HG03103 (cell line): Measurements from ENCODE around the gene TMEM131.
"Not testable (repeated sequence)": the region's sequence is repeated elsewhere in the genome, so short reads cannot be mapped to it uniquely, and the experiment has no call there.

Experiments used
- ATAC-seq: cut with Tn5 transposase; IDR thresholded peaks from one replicate; pipeline ENCODE4 v1.9.1; 2021; ENCODE audit warnings: low read depth; ENCODE audit not compliant: unreplicated experiment

The TMEM131 gene, protein sequence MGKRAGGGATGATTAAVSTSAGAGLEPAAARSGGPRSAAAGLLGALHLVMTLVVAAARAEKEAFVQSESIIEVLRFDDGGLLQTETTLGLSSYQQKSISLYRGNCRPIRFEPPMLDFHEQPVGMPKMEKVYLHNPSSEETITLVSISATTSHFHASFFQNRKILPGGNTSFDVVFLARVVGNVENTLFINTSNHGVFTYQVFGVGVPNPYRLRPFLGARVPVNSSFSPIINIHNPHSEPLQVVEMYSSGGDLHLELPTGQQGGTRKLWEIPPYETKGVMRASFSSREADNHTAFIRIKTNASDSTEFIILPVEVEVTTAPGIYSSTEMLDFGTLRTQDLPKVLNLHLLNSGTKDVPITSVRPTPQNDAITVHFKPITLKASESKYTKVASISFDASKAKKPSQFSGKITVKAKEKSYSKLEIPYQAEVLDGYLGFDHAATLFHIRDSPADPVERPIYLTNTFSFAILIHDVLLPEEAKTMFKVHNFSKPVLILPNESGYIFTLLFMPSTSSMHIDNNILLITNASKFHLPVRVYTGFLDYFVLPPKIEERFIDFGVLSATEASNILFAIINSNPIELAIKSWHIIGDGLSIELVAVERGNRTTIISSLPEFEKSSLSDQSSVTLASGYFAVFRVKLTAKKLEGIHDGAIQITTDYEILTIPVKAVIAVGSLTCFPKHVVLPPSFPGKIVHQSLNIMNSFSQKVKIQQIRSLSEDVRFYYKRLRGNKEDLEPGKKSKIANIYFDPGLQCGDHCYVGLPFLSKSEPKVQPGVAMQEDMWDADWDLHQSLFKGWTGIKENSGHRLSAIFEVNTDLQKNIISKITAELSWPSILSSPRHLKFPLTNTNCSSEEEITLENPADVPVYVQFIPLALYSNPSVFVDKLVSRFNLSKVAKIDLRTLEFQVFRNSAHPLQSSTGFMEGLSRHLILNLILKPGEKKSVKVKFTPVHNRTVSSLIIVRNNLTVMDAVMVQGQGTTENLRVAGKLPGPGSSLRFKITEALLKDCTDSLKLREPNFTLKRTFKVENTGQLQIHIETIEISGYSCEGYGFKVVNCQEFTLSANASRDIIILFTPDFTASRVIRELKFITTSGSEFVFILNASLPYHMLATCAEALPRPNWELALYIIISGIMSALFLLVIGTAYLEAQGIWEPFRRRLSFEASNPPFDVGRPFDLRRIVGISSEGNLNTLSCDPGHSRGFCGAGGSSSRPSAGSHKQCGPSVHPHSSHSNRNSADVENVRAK (N-terminal part only)

DNA sequence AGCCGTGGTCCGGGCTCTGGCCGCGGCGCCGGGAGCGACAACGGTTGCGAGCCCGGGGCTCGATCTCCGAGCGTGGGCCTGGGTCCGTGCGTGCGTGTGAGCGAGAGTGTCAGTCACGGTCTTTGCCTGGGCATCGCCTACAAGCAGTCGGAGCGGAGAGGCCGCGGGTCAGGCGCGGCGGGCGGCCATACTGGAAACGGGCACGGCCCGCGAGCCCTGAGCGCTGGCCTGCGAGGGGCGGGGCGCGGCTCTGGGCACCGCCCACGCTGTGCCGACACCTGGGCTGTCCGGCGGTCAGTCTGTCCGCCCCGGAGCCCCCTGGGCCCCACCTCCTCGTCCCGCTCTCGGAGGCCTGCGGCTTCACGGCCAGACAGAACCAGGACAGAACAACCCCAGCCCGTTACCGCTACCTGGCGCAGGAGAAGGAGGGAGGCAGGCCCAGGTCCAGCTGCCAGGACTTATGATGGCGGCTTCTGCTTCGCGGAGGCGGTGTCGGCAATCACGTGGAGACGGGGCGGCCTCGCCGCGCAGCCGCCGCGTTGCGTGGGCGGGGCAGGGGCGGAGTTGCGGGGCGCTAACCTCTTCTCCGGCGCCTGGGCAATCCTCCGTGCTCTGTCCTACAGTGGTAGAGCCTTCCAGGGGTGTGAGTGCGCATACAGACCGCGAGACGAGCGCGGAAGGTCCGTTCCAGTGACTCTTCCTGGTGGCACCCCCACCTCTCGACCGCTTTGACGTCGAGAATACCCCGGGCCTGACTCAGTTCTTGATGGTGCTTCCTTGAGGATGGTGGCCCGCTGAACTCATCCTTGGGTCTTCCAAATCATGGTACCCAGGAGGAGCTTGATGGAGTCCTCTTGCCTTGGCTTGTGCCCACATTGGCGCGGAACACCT is at the start of gene TMEM131:
TMEM131 (minus strand) TSS at position 215 of the 891 bp plus-strand sequence. CDS start 286 bp downstream, outside the sequence.
- peak; percentile 58 for ATAC-seq

DNA sequence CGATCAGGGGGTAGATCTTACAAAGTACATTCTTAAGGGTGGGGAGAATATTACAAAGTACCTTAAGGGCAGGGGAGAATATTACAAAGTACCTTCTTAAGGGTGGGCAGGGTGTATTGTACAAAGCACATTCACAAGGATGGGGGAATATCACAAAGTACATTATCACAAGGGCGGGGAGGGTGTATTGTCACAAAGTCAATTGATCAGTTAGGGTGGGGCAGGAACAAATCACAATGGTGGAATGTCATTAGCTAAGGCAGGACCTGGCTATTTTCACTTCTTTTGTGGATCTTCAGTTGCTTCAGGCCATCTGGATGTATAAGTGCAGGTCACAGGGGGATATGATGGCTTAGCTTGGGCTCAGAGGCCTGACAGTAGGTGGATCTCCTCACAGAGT is 49.0 kb upstream of the TMEM131 start:
- ATAC-seq, result not testable (repeated sequence)

DNA sequence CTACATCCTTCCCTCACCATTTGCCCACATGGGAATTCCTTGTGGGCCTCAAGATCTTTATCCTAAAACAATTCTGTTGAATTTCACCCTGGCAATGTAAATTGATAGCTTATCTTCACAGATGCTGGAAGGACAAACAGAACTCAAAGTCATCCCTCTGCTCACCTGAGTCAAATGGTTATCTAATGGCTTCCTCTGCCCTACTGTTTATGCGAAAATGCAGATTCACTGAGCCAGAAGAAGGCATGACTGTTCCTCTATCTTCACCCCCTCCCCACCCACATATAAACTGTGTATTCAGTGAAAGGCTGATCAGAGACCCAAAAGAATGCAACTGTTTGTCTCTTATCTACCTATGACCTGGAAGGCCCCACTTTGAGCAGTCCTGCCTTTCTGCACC is 47.4 kb upstream of the TMEM131 start:
- no peak for ATAC-seq

DNA sequence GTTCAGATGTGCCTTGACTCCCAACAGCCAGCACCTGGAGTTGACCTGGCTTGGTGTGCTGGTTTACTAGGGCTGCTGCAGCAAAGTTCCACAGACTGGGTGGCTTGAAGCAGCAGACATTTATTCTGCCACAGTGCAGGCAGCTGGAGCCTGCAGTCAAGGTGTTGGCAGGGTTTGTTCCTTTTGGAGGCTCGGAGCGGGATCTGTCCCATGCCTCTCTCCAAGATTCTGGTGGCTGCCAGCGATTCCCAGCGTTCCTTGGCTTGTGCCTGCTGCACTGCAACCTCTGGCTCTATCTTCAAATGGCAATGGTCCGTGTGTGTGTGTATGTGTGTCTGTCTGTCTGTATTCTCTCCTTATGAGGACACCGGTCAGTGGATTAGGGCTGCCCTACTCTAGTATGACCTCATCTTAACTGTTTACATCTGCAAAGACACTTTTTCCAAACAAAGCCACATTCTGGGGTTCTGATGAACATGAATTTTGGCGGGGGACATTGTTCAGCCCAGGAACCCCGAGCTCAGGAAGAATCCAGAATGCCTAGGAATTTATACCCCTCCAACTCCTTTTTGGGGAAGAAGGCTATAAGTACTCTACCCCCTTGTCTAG is 44.7 kb upstream of the TMEM131 start:
- ATAC-seq, result no peak

DNA sequence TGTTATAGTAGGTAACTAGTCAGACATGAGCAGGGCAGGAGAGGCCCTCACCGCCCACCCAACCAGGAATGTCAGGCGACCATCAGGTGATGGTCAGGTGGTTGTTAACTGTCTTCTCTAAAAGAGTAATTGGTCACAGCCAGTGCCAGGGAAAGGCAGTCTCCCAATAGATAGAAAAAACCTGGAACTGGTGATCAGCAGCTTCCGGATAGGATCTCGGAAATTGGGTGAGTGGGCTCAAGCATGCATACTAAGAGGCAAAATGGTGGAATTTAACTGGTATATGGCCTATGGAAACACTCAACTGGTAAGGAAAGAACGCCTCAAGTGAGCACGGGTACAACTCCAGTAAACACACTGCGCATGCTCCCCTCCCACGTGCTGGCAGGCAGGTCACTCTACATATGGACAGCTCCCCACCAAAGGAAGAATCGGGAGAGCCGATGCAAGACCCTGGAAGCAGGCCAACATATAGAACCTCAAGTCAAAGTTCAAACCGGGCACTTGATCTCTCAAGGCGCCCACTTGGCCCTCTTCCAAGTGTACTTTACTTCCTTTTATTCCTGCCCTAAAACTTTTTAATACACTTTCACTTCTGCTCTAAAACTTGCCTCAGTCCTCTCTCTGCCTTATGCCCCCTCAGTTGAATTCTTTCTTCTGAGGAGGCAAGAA is 43.5 kb upstream of the TMEM131 start:
- ATAC-seq, result no peak

DNA sequence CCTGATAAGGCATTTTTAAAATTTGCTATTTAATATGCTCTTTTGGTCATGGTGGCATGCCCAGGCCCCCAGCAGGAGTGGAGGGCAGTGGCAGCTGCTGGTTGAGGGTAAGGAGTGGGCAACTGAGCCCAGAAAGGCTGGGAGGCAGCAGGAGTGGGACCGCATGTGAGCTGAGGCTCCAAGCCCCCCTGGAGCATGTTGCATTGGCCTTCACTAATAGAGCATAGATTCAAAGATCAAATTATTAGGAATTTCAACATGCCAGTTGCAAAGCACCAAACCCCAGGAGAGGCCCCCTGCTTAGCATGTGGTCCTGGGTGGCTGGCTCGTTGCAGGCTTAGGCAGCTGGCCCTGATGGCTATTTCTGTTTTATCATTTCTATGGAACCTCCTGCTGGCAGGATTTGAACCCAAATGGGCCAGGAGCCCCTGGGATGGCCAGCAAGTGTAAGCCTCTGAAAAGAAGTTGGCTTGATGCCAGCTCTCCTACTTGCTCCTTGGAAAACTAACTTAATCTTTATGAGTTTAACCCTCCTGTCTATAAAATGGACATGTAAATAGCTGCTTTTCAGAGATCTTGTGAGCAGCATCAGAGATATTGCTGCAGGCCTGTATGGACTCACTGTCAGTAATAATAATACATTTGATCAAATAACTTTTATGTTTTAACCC is 42.1 kb upstream of the TMEM131 start:
- no peak for ATAC-seq

DNA sequence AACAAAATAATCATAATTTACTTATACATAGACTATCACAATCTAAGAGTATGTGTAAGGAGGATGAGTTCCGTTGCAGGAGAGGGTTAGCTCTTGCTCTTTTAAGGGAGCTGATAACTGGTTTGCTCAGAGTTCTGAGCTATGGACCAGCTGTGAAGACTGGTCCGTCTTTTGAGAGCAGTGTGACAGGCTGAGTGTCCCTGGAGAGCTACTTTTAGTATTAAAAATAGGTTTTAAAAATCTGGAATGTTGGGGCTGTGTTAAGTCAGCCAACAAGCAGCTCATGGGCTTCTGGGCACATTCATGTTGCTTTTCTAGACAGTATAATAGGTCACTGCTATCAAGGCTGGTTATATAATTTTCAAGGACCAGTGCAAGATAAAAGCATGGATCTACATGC is 41.5 kb upstream of the TMEM131 start:
- ATAC-seq, result no peak

DNA sequence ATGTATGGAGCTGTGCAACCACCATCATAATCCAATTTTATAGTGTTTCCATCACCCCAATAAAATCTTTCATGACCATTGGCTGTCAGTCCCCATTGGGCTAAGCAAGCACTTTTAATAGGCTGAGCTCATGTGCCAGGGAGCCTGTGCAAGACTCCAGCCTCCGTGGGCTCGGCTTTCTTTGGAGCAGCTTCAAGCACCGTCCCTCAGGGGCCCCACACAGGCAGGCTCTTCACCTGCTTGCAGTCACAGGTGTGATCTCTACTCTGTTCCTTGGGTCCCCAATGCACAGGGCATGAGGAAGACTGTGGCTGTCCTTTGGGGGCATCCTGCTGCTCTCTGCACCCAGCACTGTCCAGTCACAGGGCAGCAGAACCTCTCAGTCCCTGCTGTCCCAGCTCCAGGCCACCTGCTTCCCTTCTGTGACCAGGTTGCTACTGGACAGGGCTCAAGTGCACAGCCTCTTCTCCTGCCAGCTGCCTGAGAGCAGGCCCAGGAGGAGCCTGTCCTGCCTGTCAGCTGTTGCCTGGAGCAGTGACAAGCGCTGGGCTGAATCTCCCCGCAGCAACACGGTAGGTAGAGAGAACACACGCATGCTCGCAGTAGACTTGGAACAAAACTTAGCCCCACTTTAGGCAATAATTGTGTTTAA is 40.7 kb upstream of the TMEM131 start:
- no peak for ATAC-seq

DNA sequence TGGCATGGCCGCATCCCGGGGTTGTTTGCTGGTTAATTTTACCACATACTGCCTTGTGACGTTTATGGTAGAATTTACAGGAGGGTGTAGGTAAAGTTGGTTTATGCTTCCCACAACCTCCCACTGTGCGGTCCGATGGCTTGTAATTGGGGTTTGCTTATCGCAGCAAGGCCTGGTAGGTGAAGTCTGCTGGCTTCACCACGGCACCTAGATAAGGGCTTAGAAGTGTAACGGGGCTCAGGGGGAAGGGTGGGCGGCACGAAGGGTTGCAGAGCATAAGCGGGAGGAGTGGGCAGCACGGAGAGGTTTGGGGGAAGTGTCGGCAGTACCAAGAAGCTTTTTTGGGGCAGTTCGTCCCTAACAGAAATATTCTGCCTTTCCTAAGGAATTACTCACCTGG is 39.0 kb upstream of the TMEM131 start:
- no peak for ATAC-seq

DNA sequence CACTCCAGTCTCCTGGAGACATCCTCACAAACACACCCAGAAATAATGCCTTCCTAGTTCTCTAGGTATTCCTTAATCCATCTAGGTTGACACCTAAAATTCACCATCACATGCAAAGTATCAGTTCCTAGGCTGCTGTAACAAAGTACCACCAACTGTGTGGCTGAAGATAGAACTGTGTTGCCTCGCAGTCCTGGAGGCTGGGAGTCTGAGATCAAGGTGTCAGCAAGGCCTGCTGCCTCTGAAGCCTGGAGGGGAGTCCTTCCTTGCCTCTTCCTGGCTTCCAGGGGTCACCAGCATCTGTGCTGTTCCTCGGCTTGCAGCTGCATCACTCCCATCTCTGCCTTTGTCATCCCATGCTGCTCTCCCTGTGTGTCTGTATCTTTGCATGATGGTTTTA is 36.3 kb upstream of the TMEM131 start:
- no peak for ATAC-seq

DNA sequence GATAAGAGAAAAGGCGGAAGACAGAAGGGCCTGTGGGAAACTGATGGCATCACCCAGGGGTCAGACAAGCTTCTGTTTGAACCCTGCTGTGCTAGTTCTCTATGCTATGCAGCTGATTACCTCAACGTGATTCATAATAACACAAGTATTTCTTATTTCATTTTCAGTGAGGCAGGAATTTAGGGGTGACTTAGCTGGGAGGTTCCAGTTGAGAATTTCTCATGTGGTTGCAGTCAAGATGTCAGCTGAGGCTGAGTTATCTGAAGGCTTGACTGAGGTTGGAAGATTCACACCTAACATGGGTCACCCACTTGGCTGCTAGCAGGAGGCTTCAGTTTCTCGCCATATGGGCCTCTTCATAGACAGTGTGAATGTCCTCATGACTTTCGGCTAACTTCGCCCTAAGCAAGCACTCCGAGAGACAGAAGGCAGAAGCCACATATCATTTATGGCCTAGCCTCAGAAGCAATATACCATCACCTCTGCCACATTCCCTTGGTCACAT is 34.0 kb upstream of the TMEM131 start:
- no peak for ATAC-seq

DNA sequence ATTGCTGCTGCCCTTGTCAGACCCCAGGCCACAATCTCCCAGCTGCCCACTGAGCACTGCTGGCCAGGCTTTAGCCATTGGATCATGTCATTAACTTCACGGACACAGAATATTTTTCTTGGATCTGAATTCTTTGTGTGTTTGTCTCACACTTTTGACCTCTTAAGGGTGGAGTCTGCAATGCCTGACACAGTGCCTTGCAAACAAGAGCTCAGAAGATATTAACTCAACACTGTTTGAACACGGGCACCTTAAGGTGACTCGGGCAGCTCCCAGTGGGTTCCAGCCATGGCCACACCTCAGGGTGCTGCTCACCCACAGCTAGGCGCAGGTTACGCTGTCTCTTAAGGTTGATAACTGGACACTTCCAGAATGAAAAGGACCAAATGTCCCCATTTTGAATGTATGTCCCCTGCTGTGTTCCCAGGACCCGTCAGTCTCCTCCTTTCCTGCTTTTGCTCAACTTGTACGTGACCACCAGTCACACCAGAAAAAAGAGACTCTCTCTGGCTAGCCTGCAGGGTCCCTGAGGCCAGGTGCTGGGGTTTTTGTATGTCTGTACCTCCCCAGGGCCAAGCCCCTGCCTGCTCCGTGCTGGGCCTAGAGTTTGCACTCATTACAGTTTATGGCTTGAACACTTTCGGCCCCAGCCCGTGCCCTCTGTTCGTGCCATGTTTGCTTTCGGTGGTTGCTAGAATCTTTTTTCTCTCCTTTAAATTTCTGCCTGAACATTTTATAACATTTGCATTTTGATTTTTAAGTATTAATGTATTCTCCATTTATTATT is 33.4 kb upstream of the TMEM131 start:
- no peak for ATAC-seq

DNA sequence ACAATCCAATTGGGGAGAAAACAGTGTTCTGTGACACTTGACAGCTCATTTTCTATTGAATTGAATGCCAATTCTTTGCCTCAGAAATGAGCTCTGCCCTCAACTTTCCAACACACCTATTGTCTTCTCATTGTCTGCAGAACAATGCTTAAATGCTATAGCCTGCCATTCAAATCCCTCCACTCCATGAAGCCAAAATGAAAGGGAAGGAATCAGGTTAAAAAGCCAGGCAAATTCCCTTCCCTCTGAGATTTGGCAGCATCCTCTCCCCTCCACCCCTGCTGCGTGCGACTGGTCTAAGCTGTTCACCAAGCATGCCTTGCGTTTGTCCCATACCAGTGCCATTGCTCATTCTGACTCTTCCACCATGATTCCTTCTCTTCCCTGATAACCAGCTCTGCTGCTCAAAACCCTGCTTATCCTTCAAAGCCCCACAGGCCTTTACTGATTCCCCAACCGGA is 32.4 kb upstream of the TMEM131 start:
- no peak for ATAC-seq

DNA sequence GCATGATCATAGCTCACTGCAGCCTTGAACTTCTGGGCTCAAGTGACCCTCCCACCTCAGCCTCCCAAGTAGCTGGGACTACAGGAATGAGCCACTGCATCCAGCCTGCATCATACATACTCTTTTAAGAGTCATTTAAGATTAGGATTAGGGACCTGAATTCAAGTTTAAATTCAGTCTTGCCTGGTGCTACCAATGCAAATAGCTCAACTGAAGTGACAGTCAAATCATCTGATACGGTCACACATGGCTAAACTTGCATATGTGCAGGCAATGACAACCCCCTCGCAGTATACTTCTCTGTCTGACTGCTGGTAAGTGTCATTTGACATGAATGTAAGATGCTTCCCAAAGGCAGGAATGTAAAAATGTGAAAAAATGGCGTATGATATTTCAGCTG is 31.8 kb upstream of the TMEM131 start:
- peak; percentile 38 for ATAC-seq

DNA sequence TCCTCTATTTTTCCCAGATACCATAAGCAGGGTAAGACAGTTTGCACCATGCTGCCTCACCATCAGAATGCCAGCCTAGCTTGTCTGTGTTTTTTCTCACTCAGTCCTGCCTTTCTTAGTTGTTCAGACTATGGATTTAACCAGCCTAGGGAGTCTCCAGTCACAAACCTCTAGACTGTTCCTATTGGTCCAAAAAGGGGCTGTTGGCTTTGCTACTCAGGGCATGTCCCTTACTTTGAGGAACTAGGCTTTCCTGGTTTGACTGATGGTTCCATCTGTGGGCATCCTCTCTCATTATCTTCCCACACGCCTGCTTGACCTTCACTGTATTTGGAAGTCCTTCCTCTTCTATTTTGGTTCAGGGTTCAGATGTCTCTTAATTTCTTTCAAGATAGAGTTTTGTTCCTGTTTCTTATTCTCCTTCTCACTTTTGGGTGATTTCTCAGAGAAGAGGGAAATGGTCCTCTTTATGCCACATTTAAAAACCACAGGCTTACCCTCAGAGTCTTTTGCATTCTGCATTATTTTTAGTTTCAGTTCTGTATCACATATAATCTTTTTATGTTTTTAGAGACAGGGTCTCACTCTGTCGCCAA is 31.3 kb upstream of the TMEM131 start:
- ATAC-seq, result peak; percentile 59

DNA sequence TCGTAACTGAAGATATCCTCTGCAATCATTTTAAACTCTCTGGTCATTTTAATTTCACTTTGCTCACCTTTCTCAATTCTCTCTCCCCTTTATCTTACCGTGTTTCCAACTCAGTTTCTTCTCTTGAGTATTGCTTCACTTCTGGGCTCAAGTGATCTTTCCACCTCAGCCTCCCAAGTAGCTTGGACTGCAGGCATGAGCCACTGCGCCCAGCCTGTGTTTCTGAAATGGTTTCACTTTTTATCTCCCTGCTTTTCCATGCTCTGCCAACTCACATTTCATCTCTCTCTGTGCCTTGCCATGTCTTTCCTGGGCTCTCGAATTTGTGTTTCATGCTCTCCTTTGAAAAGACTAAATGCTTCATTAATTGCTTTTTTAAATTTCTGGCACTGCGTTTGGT is 30.5 kb upstream of the TMEM131 start:
- no peak for ATAC-seq
